Rectal smooth muscle tissue (tissue), 1 donor: ENCODE results near the gene FLNB.

Source experiments
- H3K27ac ChIP-seq: one replicate; pipeline ENCODE4 v1.7.0; 2013; ENCODE audit warnings: low read depth, low read length, inconsistent platforms
- H3K27me3 ChIP-seq: one replicate; pipeline ENCODE4 v1.7.0; 2013; ENCODE audit warnings: low read length; ENCODE audit not compliant: control insufficient read depth, insufficient read depth
- H3K36me3 ChIP-seq: one replicate; pipeline ENCODE4 v1.7.0; 2013; ENCODE audit warnings: low read length; ENCODE audit not compliant: control insufficient read depth, insufficient read depth
- H3K4me1 ChIP-seq: one replicate; pipeline ENCODE4 v1.7.0; 2013; ENCODE audit warnings: low read length; ENCODE audit not compliant: control insufficient read depth, insufficient read depth
- H3K4me3 ChIP-seq: one replicate; pipeline ENCODE4 v1.7.0; 2013; ENCODE audit warnings: low read length
- H3K9ac ChIP-seq: one replicate; pipeline ENCODE4 v1.7.0; 2013; ENCODE audit warnings: low read length

FLNB gene

GRCh38 chr3:58121183-58121582, 113.0 kb downstream of the FLNB start:
- H3K4me3 ChIP-seq = no peak overlapping the region
- peaks cover 16% of the 10 kb centered on the region for H3K4me1 ChIP-seq
- no peak overlapping the region for H3K9ac ChIP-seq
- H3K36me3 ChIP-seq = peaks cover 55% of the 10 kb centered on the region
- H3K27ac ChIP-seq = no peak overlapping the region
- no peaks in the 10 kb centered on the region for H3K27me3 ChIP-seq

- H3K4me3 ChIP-seq = no peak overlapping the region
- H3K4me1 ChIP-seq = no peaks in the 10 kb centered on the region
- H3K27ac ChIP-seq = no peak overlapping the region
- no peak overlapping the region for H3K9ac ChIP-seq
- no peaks in the 10 kb centered on the region for H3K27me3 ChIP-seq
- peaks cover 55% of the 10 kb centered on the region for H3K36me3 ChIP-seq
Observed at GRCh38 chr3:58122936-58123700, 114.9 kb downstream of the FLNB start.

GRCh38 chr3:58124387-58124786, 116.2 kb downstream of the FLNB start:
- Histone ChIP-seq H3K4me1 (no peaks in the 10 kb centered on the region), H3K36me3 (peaks cover 50% of the 10 kb centered on the region), H3K27me3 (no peaks in the 10 kb centered on the region), H3K27ac (no peak overlapping the region), H3K9ac (no peak overlapping the region), H3K4me3 (no peak overlapping the region)

- Histone ChIP-seq H3K36me3 (peaks cover 34% of the 10 kb centered on the region), H3K27me3 (no peaks in the 10 kb centered on the region), H3K27ac (peak overlapping the region; percentile 41), H3K9ac (no peak overlapping the region), H3K4me3 (no peak overlapping the region), H3K4me1 (peaks cover 4% of the 10 kb centered on the region)
Observed at GRCh38 chr3:58129041-58129770, 121.0 kb downstream of the FLNB start.

- H3K4me1 ChIP-seq = peaks cover 4% of the 10 kb centered on the region
Observed at GRCh38 chr3:58130591-58130990, 122.4 kb downstream of the FLNB start.

GRCh38 chr3:58131101-58131825, 123.0 kb downstream of the FLNB start:
- H3K36me3 ChIP-seq = peaks cover 39% of the 10 kb centered on the region
- H3K4me3 ChIP-seq = no peak overlapping the region
- H3K27ac ChIP-seq = no peak overlapping the region
- no peak overlapping the region for H3K9ac ChIP-seq
- no peaks in the 10 kb centered on the region for H3K27me3 ChIP-seq
- peaks cover 4% of the 10 kb centered on the region for H3K4me1 ChIP-seq

More at GRCh38 chr3:58130591-58130990, 122.4 kb downstream of the FLNB start:
- Histone ChIP-seq H3K27me3 (no peaks in the 10 kb centered on the region), H3K36me3 (peaks cover 34% of the 10 kb centered on the region), H3K4me3 (no peak overlapping the region), H3K9ac (no peak overlapping the region), H3K27ac (no peak overlapping the region)

- H3K4me1 ChIP-seq = peaks cover 4% of the 10 kb centered on the region
- no peak overlapping the region for H3K4me3 ChIP-seq
- H3K36me3 ChIP-seq = peaks cover 47% of the 10 kb centered on the region
- H3K27ac ChIP-seq = no peak overlapping the region
- no peak overlapping the region for H3K9ac ChIP-seq
- no peaks in the 10 kb centered on the region for H3K27me3 ChIP-seq
Observed at GRCh38 chr3:58132850-58133249, 124.6 kb downstream of the FLNB start.

GRCh38 chr3:58134468-58134867, 126.2 kb downstream of the FLNB start:
- no peaks in the 10 kb centered on the region for H3K27me3 ChIP-seq
- H3K9ac ChIP-seq = no peak overlapping the region
- no peak overlapping the region for H3K4me3 ChIP-seq
- peaks cover 47% of the 10 kb centered on the region for H3K36me3 ChIP-seq
- H3K27ac ChIP-seq = no peak overlapping the region
- H3K4me1 ChIP-seq = peaks cover 4% of the 10 kb centered on the region

GRCh38 chr3:58135712-58136543, 127.7 kb downstream of the FLNB start:
- Histone ChIP-seq H3K27ac (no peak overlapping the region), H3K4me3 (no peak overlapping the region), H3K27me3 (no peaks in the 10 kb centered on the region), H3K9ac (no peak overlapping the region), H3K36me3 (peaks cover 54% of the 10 kb centered on the region), H3K4me1 (peaks cover 2% of the 10 kb centered on the region)

GRCh38 chr3:58137306-58137705, 129.1 kb downstream of the FLNB start:
- no peaks in the 10 kb centered on the region for H3K27me3 ChIP-seq
- H3K9ac ChIP-seq = no peak overlapping the region
- peaks cover 60% of the 10 kb centered on the region for H3K36me3 ChIP-seq
- H3K4me1 ChIP-seq = peaks cover 2% of the 10 kb centered on the region
- H3K4me3 ChIP-seq = no peak overlapping the region
- no peak overlapping the region for H3K27ac ChIP-seq

GRCh38 chr3:58141766-58142345, 133.6 kb downstream of the FLNB start:
- H3K36me3 ChIP-seq = peaks cover 69% of the 10 kb centered on the region
- no peak overlapping the region for H3K27ac ChIP-seq
- no peak overlapping the region for H3K9ac ChIP-seq
- no peak overlapping the region for H3K4me3 ChIP-seq
- peaks cover 2% of the 10 kb centered on the region for H3K4me1 ChIP-seq
- H3K27me3 ChIP-seq = no peaks in the 10 kb centered on the region
